NCI-H774 (cell line): ENCODE results near the gene CALHM2.
"Not testable (repeated sequence)": the region's sequence is repeated elsewhere in the genome, so short reads cannot be mapped to it uniquely, and the experiment has no call there.

Source experiments
- DNase-seq: peaks from one replicate; lab custom pipeline; 2025; lab: John Stamatoyannopoulos, UW

CALHM2 gene

GRCh38 chr10:103451831-103452505 is at the start of gene CALHM2:
Gene CALHM2 (minus strand): TSS chr10:103452370. CDS start chr10:103449941, 2,429 bp downstream.
- DNase-seq: no peak

GRCh38 chr10:103501186-103501585 is 49.0 kb upstream of the CALHM2 start:
- DNase-seq: no peak

GRCh38 chr10:103500481-103500880 is 48.3 kb upstream of the CALHM2 start:
- no peak for DNase-seq

GRCh38 chr10:103499881-103500280 is 47.7 kb upstream of the CALHM2 start:
- DNase-seq: no peak

GRCh38 chr10:103498936-103499638 is 46.9 kb upstream of the CALHM2 start:
- DNase-seq: no peak

- DNase-seq: no peak
Observed at GRCh38 chr10:103497161-103497915, 45.2 kb upstream of the CALHM2 start.

GRCh38 chr10:103495321-103495720 is 43.2 kb upstream of the CALHM2 start:
- no peak for DNase-seq

GRCh38 chr10:103493916-103494877 is 42.0 kb upstream of the CALHM2 start:
- no peak for DNase-seq

- DNase-seq: no peak
Observed at GRCh38 chr10:103493362-103493915, 41.3 kb upstream of the CALHM2 start, which contains the start of gene NEURL1. Gene NEURL1 (plus strand): TSS chr10:103493705. CDS start chr10:103494388, 683 bp downstream.

GRCh38 chr10:103492655-103493261 is 40.6 kb upstream of the CALHM2 start:
- DNase-seq: no peak

- no peak for DNase-seq
Observed at GRCh38 chr10:103491729-103492364, 39.7 kb upstream of the CALHM2 start.

GRCh38 chr10:103490986-103491314 is 38.8 kb upstream of the CALHM2 start:
- no peak for DNase-seq

GRCh38 chr10:103487410-103487708 is 35.2 kb upstream of the CALHM2 start:
- no peak for DNase-seq

GRCh38 chr10:103486635-103487409 is 34.7 kb upstream of the CALHM2 start:
- not testable (repeated sequence) for DNase-seq

GRCh38 chr10:103481974-103482531 is 29.9 kb upstream of the CALHM2 start:
- peak; percentile 26 for DNase-seq

GRCh38 chr10:103480521-103480920 is 28.4 kb upstream of the CALHM2 start:
- no peak for DNase-seq

- no peak for DNase-seq
Observed at GRCh38 chr10:103479135-103479534, 27.0 kb upstream of the CALHM2 start, which contains the start of gene CALHM3. Gene CALHM3 (minus strand): TSS chr10:103479240. CDS start chr10:103479032, 208 bp downstream.

- no peak for DNase-seq
Observed at GRCh38 chr10:103478671-103479070, 26.5 kb upstream of the CALHM2 start.

- DNase-seq: no peak
Observed at GRCh38 chr10:103476046-103476768, 24.0 kb upstream of the CALHM2 start.
